Prostate gland (tissue), 2 donors: ENCODE data around the gene SVEP1.

Experiments used
- CTCF ChIP-seq, 4 experiments: fragments of 200-600 bp in 2 of 4; fragments of 450-650 bp in 2 of 4; sonication (generic) in 2 of 4; IDR thresholded peaks; 1 replicate in 3 of 4; 2 replicates in 1 of 4; pipeline ENCODE4 v1.5.1; 2016 to 2019; ENCODE audit warnings: antibody characterized with exemption in 4 of 4, mild to moderate bottlenecking in 2 of 4, moderate library complexity in 2 of 4
- POLR2A ChIP-seq: fragments of 450-650 bp; IDR thresholded peaks from one replicate; pipeline ENCODE4 v1.6.1; 2016; ENCODE audit warnings: antibody characterized with exemption, mild to moderate bottlenecking
- POLR2AphosphoS5 ChIP-seq: sonication (generic); formaldehyde crosslinking; IDR thresholded peaks from one replicate; pipeline ENCODE4 v1.6.1; 2017; ENCODE audit warnings: antibody characterized with exemption

GRCh38 chr9:110432253-110432652, 147.3 kb downstream of the SVEP1 start:
- TF ChIP-seq CTCF (IDR thresholded peaks at IDR 0.05), result no peak
- TF ChIP-seq POLR2A, result no peak
- TF ChIP-seq POLR2AphosphoS5, result no peak
